Astrocyte (in vitro differentiated cells and primary cell): ENCODE results near the gene FLT1. TPM values are rescaled to one million over a fixed set of nuclear protein-coding genes. Genes with fewer than 3 reads are reported as not detected.

Experiments
- DNase-seq: peaks from one replicate; pipeline ENCODE4 v3.0.0-alpha.2; 2010; ENCODE audit warnings: low read depth
- FAIRE-seq: peaks from 2 replicates; lab custom pipeline; 2011; peaks lifted over from hg19 to GRCh38; lab: Jason Lieb, UNC
- H2AFZ ChIP-seq: 2 replicates; pipeline ENCODE4 v1.6.0; 2012; ENCODE audit warnings: low read depth, low read length, inconsistent platforms
- H3K27ac ChIP-seq: 2 replicates; pipeline ENCODE4 v1.5.1; 2011; ENCODE audit warnings: low read depth, low read length, inconsistent platforms
- H3K27me3 ChIP-seq: 2 replicates; pipeline ENCODE4 v1.6.0; 2011; ENCODE audit warnings: low read length, inconsistent platforms; ENCODE audit not compliant: insufficient read depth
- H3K36me3 ChIP-seq: 2 replicates; pipeline ENCODE4 v1.5.1; 2011; ENCODE audit warnings: low read length, inconsistent platforms; ENCODE audit not compliant: insufficient read depth
- H3K4me1 ChIP-seq: 2 replicates; pipeline ENCODE4 v1.5.1; 2011; ENCODE audit warnings: low read length, inconsistent platforms; ENCODE audit not compliant: insufficient read depth
- H3K4me2 ChIP-seq: 2 replicates; pipeline ENCODE4 v1.6.0; 2012; ENCODE audit warnings: low read length, inconsistent platforms
- H3K4me3 ChIP-seq: 2 replicates; pipeline ENCODE4 v1.5.1; 2011; ENCODE audit warnings: low read depth, mild to moderate bottlenecking, low read length, inconsistent platforms; ENCODE audit not compliant: insufficient read depth
- H3K79me2 ChIP-seq: 2 replicates; pipeline ENCODE4 v1.6.0; 2012; ENCODE audit warnings: mild to moderate bottlenecking, low read length, inconsistent platforms; ENCODE audit not compliant: insufficient read depth
- H3K9ac ChIP-seq: 2 replicates; pipeline ENCODE4 v1.6.0; 2012; ENCODE audit warnings: mild to moderate bottlenecking, low read length, inconsistent platforms
- H3K9me3 ChIP-seq: 2 replicates; pipeline ENCODE4 v1.5.1; 2012; ENCODE audit warnings: low read depth, mild to moderate bottlenecking, low read length, inconsistent platforms; ENCODE audit not compliant: insufficient read depth
- H4K20me1 ChIP-seq: 2 replicates; pipeline ENCODE4 v1.6.0; 2012; ENCODE audit warnings: low read length, inconsistent platforms; ENCODE audit not compliant: insufficient read depth
- H3K27ac Mint-ChIP-seq: one replicate; pipeline ENCODE4 v1.8.0; 2021; ENCODE audit warnings: mild to moderate bottlenecking, mixed read lengths; ENCODE audit not compliant: unreplicated experiment
- H3K27me3 Mint-ChIP-seq: one replicate; pipeline ENCODE4 v1.8.0; 2021; ENCODE audit warnings: low read depth, mixed read lengths; ENCODE audit not compliant: unreplicated experiment
- H3K36me3 Mint-ChIP-seq: one replicate; pipeline ENCODE4 v1.8.0; 2021; ENCODE audit warnings: low read depth, mixed read lengths; ENCODE audit not compliant: unreplicated experiment
- H3K4me1 Mint-ChIP-seq: one replicate; pipeline ENCODE4 v1.8.0; 2021; ENCODE audit warnings: low read depth, mixed read lengths; ENCODE audit not compliant: unreplicated experiment
- H3K4me3 Mint-ChIP-seq: one replicate; pipeline ENCODE4 v1.8.0; 2021; ENCODE audit warnings: mild to moderate bottlenecking, moderate library complexity, mixed read lengths; ENCODE audit not compliant: unreplicated experiment
- H3K9me3 Mint-ChIP-seq: one replicate; pipeline ENCODE4 v1.8.0; 2021; ENCODE audit warnings: mild to moderate bottlenecking, mixed read lengths; ENCODE audit not compliant: unreplicated experiment
- EZH2 ChIP-seq: IDR thresholded peaks from 2 replicates; pipeline ENCODE4 v1.6.1; 2012; ENCODE audit warnings: mild to moderate bottlenecking, low read length, inconsistent platforms; ENCODE audit not compliant: insufficient read depth
- total RNA-seq: library from RNA; stranded (reverse); gene quantifications from 2 replicates; pipeline ENCODE4 v1.2.1, GENCODE V29; 2021
- TF ChIP-seq, protein P1 (sequence below): IDR thresholded peaks from 2 replicates; pipeline ENCODE4 v1.5.1; 2011; ENCODE audit warnings: low read depth, mild to moderate bottlenecking, inconsistent platforms, low read length, moderate library complexity; ENCODE audit not compliant: insufficient read depth

The FLT1 gene
- total RNA-seq, 1 donor from 2014 or later, result 7.3 TPM

DNA sequence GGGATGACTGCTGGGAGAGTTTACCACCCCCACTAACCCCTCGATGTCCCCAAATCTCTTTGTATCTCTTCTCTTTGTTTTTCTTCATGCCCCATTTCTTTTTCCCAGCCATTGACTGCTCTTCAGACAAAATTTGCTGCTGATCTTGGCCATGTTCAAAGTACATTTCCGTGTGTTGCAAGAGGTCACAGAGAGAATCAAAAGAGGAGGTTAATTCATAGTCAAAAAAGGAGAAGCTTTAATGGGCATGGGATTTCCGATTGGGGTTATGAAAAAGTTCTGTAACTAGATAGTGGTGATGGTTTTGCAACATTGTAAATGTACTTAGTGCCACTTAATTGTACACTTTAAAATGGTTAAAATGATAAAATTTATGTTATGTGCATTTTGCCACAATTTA is 121.1 kb downstream of the FLT1 start:
- DNase-seq (no peak), FAIRE-seq (no peak)
- H2AFZ ChIP-seq, result no peak overlapping the region
- peaks cover 7% of the 10 kb centered on the region for H3K27me3 Mint-ChIP-seq
- no peak overlapping the region for H3K27ac Mint-ChIP-seq
- H3K36me3 ChIP-seq, result no peaks in the 10 kb centered on the region
- no peak overlapping the region for H3K27ac ChIP-seq
- no peaks in the 10 kb centered on the region for H3K36me3 Mint-ChIP-seq
- no peaks in the 10 kb centered on the region for H3K4me1 ChIP-seq
- H4K20me1 ChIP-seq, result no peaks in the 10 kb centered on the region
- H3K4me3 ChIP-seq, result no peak overlapping the region
- no peaks in the 10 kb centered on the region for H3K79me2 ChIP-seq
- H3K9me3 Mint-ChIP-seq, result no peaks in the 10 kb centered on the region
- no peaks in the 10 kb centered on the region for H3K9me3 ChIP-seq
- H3K9ac ChIP-seq, result no peak overlapping the region
- TF ChIP-seq, protein P1, sequence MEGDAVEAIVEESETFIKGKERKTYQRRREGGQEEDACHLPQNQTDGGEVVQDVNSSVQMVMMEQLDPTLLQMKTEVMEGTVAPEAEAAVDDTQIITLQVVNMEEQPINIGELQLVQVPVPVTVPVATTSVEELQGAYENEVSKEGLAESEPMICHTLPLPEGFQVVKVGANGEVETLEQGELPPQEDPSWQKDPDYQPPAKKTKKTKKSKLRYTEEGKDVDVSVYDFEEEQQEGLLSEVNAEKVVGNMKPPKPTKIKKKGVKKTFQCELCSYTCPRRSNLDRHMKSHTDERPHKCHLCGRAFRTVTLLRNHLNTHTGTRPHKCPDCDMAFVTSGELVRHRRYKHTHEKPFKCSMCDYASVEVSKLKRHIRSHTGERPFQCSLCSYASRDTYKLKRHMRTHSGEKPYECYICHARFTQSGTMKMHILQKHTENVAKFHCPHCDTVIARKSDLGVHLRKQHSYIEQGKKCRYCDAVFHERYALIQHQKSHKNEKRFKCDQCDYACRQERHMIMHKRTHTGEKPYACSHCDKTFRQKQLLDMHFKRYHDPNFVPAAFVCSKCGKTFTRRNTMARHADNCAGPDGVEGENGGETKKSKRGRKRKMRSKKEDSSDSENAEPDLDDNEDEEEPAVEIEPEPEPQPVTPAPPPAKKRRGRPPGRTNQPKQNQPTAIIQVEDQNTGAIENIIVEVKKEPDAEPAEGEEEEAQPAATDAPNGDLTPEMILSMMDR, result no peak
- no peak for TF ChIP-seq EZH2
- no peak overlapping the region for H3K4me2 ChIP-seq
- H3K4me3 Mint-ChIP-seq, result no peak overlapping the region
- H3K27me3 ChIP-seq, result no peaks in the 10 kb centered on the region
- no peaks in the 10 kb centered on the region for H3K4me1 Mint-ChIP-seq

DNA sequence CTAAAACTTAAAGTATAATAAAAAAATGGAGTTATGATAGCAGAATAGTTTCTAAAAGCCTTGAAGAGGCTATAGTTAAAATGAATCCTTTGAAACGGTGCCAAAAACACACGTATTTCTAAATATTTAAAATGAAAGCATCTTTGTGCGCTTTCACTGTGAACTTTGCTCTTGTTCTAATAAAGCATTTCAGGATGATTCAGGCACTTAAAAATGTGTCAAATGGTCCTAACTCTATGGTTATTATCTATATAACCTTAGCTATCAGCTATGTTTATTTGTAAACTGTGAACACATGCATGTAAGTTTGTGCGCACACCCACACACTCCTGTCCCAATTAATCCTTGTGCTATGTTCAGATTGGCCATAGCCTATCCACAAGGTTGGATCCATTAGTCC is 124.5 kb downstream of the FLT1 start:
- Mint-ChIP-seq H3K4me1 (no peaks in the 10 kb centered on the region), H3K27me3 (peaks cover 2% of the 10 kb centered on the region), H3K9me3 (no peaks in the 10 kb centered on the region), H3K27ac (no peak overlapping the region), H3K36me3 (no peaks in the 10 kb centered on the region), H3K4me3 (no peak overlapping the region)
- H3K27ac ChIP-seq, result no peak overlapping the region
- H3K9ac ChIP-seq, result no peak overlapping the region
- H3K4me3 ChIP-seq, result no peak overlapping the region
- no peaks in the 10 kb centered on the region for H3K79me2 ChIP-seq
- H3K36me3 ChIP-seq, result no peaks in the 10 kb centered on the region
- H3K4me1 ChIP-seq, result no peaks in the 10 kb centered on the region
- FAIRE-seq (no peak), DNase-seq (no peak)
- H2AFZ ChIP-seq, result no peak overlapping the region
- H3K27me3 ChIP-seq, result no peaks in the 10 kb centered on the region
- H3K9me3 ChIP-seq, result no peaks in the 10 kb centered on the region
- H4K20me1 ChIP-seq, result no peaks in the 10 kb centered on the region
- TF ChIP-seq, protein P1, result no peak
- no peak for TF ChIP-seq EZH2
- no peak overlapping the region for H3K4me2 ChIP-seq

DNA sequence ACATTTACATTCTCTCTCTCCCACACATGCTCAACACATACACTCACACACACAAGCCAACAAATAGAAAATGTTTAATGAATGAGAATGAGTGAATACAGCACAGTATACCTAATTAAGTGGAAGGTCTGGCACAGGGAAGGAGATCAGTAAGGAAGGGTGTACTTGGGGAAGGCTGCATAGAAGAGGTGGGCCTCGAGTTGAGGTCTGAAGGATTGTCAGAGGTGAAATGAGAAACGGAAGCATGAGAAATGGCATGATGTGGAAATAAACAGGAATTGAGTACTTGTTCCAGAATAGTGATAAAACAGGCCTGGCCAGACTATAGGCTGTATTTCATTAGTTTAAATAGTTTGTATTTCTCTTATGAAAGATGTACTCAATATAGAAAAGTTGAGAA is 136.2 kb downstream of the FLT1 start:
- H3K36me3 Mint-ChIP-seq, result no peaks in the 10 kb centered on the region
- TF ChIP-seq EZH2, result no peak
- TF ChIP-seq, protein P1, result no peak
- H3K27me3 ChIP-seq, result no peaks in the 10 kb centered on the region
- H3K79me2 ChIP-seq, result no peaks in the 10 kb centered on the region
- no peaks in the 10 kb centered on the region for H3K27me3 Mint-ChIP-seq
- no peak overlapping the region for H3K9ac ChIP-seq
- H3K4me1 ChIP-seq, result no peaks in the 10 kb centered on the region
- H3K4me3 ChIP-seq, result no peak overlapping the region
- no peaks in the 10 kb centered on the region for H3K9me3 ChIP-seq
- DNase-seq, result no peak
- H3K36me3 ChIP-seq, result no peaks in the 10 kb centered on the region
- H3K4me1 Mint-ChIP-seq, result peaks cover 25% of the 10 kb centered on the region
- no peaks in the 10 kb centered on the region for H3K9me3 Mint-ChIP-seq
- H3K27ac ChIP-seq, result no peak overlapping the region
- H3K27ac Mint-ChIP-seq, result no peak overlapping the region
- H3K4me2 ChIP-seq, result no peak overlapping the region
- H4K20me1 ChIP-seq, result no peaks in the 10 kb centered on the region
- H2AFZ ChIP-seq, result no peak overlapping the region
- H3K4me3 Mint-ChIP-seq, result no peak overlapping the region
- no peak for FAIRE-seq
